Measurements from ENCODE around the gene UCMA.
"Not testable (repeated sequence)": the region's sequence is repeated elsewhere in the genome, so short reads cannot be mapped to it uniquely, and the experiment has no call there.

UCMA gene

DNA sequence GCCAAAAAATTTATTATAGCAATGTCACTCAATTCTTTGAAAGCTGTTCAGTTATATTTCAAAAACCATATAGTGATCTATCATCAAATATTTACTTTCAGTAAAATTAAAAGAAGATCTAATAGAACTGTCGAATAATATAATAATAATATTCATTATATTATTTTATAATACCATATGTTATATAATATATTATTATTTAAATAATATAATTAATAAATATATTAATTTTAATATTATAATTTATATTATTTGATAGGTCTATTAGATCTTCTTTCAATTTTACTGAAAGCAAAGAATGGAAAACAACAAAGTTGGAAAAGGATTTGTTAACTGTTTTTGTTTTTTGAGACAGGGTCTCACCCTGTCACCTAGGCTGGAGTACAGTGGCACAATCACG lies 22.5 kb upstream of the UCMA start:
- H3K36me3 ChIP-seq (replicated peaks) = no peaks in the 10 kb centered on the region
- no peak overlapping the region for H3K4me3 ChIP-seq (ENCODE audit: low read depth, low read length)
- TF ChIP-seq, protein P1, sequence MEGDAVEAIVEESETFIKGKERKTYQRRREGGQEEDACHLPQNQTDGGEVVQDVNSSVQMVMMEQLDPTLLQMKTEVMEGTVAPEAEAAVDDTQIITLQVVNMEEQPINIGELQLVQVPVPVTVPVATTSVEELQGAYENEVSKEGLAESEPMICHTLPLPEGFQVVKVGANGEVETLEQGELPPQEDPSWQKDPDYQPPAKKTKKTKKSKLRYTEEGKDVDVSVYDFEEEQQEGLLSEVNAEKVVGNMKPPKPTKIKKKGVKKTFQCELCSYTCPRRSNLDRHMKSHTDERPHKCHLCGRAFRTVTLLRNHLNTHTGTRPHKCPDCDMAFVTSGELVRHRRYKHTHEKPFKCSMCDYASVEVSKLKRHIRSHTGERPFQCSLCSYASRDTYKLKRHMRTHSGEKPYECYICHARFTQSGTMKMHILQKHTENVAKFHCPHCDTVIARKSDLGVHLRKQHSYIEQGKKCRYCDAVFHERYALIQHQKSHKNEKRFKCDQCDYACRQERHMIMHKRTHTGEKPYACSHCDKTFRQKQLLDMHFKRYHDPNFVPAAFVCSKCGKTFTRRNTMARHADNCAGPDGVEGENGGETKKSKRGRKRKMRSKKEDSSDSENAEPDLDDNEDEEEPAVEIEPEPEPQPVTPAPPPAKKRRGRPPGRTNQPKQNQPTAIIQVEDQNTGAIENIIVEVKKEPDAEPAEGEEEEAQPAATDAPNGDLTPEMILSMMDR (IDR thresholded peaks at IDR 0.05; ENCODE audit: low read depth, low read length, missing control alignments) = no peak
- DNase-seq = no peak
- in situ Hi-C loops (cut with HindIII; ENCODE audit: low pct_ligation_motif_present, low sequenced_read_pairs) = no loop called here
- no peak overlapping the region for H3K27ac ChIP-seq
- H3K27me3 ChIP-seq (replicated peaks) = no peaks in the 10 kb centered on the region

DNA sequence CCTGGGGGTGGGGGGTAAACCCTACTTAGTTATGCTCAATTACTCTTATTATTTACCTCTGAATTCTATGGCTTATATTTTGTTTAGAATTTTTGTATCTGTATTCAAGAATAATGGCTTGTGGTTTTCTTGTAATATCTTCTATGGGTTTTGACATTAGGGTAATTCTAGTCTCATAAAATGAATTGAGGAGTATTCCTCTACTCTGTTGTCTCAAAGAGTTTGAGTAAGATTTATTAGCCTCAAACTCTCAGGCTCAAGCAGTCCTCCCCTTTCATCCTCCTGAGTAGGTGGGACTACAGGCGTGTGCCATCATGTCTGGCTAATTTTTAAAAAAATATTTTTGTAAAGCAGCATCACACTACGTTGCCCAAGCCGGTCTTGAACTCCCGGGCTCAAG lies 19.6 kb upstream of the UCMA start:
- Histone ChIP-seq H3K4me3 (ENCODE audit: low read depth, low read length) (no peak overlapping the region), H3K27ac (no peak overlapping the region), H3K27me3 (replicated peaks) (no peaks in the 10 kb centered on the region), H3K36me3 (replicated peaks) (no peaks in the 10 kb centered on the region)
- TF ChIP-seq, protein P1 (IDR thresholded peaks at IDR 0.05; ENCODE audit: low read depth, low read length, missing control alignments) = no peak
- no peak for DNase-seq
- in situ Hi-C loops (cut with HindIII; ENCODE audit: low pct_ligation_motif_present, low sequenced_read_pairs) = no loop called here

DNA sequence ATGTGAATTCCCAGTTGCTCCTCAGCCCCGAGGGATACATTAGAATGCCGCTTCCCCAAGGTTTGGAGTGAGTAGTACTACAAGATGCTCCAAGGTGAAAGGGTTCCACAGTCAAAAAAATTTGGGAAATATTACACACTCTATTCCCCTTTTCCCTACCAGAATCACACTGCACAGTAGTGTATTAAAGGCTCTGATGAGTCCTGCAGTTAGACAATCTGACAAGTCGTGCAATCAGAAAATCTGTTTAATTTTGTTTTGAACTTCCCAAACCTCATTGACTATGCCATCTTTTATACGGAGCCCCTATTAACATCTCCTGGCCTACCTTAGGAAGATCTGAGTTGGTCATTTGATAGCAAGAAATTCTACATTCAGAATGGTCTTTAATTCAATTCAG lies 13.6 kb upstream of the UCMA start:
- Histone ChIP-seq H3K27ac (no peak overlapping the region), H3K27me3 (replicated peaks) (no peaks in the 10 kb centered on the region), H3K4me3 (ENCODE audit: low read depth, low read length) (no peak overlapping the region), H3K36me3 (replicated peaks) (no peaks in the 10 kb centered on the region)
- in situ Hi-C loops (cut with HindIII; ENCODE audit: low pct_ligation_motif_present, low sequenced_read_pairs) = no loop called here
- TF ChIP-seq, protein P1 (IDR thresholded peaks at IDR 0.05; ENCODE audit: low read depth, low read length, missing control alignments) = no peak
- no peak for DNase-seq

DNA sequence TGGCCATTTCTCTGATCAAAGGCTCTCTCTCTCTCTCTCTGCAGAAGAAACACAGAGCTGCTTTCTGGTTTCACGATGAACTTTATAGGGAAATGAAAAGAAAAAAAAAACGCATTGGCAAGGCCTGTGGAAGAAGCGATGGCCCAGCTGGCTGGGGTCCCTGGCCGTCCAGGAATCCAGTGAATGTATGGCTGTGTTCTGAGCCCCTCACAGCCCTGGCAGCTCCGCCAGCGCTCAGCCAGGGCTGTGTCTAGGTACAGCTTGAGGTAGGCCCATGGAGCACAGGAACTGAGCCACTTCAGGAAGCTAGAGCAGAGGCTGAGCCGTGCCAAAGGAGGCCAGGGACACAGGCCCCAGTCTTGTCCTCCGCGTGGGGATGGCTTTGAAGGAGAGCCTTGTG lies 13.1 kb upstream of the UCMA start:
- in situ Hi-C loops (cut with HindIII; ENCODE audit: low pct_ligation_motif_present, low sequenced_read_pairs) = no loop called here
- Histone ChIP-seq H3K4me3 (ENCODE audit: low read depth, low read length) (no peak overlapping the region), H3K27ac (no peak overlapping the region), H3K36me3 (replicated peaks) (no peaks in the 10 kb centered on the region), H3K27me3 (replicated peaks) (no peaks in the 10 kb centered on the region)
- TF ChIP-seq, protein P1 (IDR thresholded peaks at IDR 0.05; ENCODE audit: low read depth, low read length, missing control alignments) = no peak
- no peak for DNase-seq

DNA sequence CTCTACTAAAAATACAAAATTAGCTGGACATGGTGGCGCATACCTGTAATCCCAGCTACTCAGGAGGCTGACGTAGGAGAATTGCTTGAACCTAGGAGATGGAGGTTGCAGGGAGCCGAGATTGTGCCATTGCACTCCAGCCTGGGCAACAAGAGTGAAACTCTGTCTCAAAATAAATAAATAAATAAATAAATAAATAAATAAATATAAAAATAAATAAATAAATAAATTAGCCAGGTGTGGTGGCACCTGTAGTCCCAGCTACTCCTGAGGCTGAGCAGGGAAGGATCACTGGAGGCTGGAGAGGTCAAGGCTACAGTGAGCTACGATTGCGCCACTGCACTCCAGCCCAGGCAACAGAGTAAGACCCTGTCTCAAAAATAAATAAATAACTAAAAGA lies 8.1 kb upstream of the UCMA start:
- in situ Hi-C loops (cut with HindIII; ENCODE audit: low pct_ligation_motif_present, low sequenced_read_pairs); H3K27ac ChIP-seq; DNase-seq: not testable (repeated sequence)

DNA sequence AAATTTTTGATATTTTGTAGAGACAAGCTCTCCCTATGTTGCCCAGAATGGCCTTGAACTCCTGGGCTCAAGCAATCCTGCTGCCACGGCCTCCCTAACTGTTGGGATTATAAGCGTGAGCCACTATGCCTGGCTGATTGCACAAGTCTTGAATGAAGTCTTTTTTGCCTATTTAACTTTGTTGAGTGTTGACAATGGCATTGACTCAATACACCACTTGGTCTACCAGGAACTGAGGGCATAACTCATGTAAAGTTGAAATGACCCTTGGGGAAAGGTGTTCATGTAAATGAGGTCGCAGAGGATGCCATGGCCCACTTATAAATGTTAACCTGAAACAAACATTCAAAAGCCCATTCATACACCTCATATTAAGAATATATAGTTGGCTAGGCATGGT lies 7.4 kb upstream of the UCMA start:
- H3K4me3 ChIP-seq (ENCODE audit: low read depth, low read length) = no peak overlapping the region
- TF ChIP-seq, protein P1 (IDR thresholded peaks at IDR 0.05; ENCODE audit: low read depth, low read length, missing control alignments) = no peak
- in situ Hi-C loops (cut with HindIII; ENCODE audit: low pct_ligation_motif_present, low sequenced_read_pairs) = no loop called here
- DNase-seq = no peak
- no peaks in the 10 kb centered on the region for H3K36me3 ChIP-seq (replicated peaks)
- no peaks in the 10 kb centered on the region for H3K27me3 ChIP-seq (replicated peaks)
- H3K27ac ChIP-seq = no peak overlapping the region

More for the DNA sequence above, 8.1 kb upstream of the UCMA start:
- H3K36me3 ChIP-seq (replicated peaks); H3K4me3 ChIP-seq (ENCODE audit: low read depth, low read length); H3K27me3 ChIP-seq (replicated peaks): not testable (repeated sequence)
